ENCODE data around the gene MKNK2. TPM values are rescaled to one million over a fixed set of nuclear protein-coding genes. Genes with fewer than 3 reads are reported as not detected.
"Not testable (repeated sequence)": the region's sequence is repeated elsewhere in the genome, so short reads cannot be mapped to it uniquely, and the experiment has no call there.

Gene MKNK2
- total RNA-seq, 1 donor: 82.5 TPM

- H3K27me3 ChIP-seq (ENCODE audit: insufficient read depth, low read length): no peaks in the 10 kb centered on the region
These were observed 38.6 kb upstream of the MKNK2 start for GRCh38 chr19:2089727-2090053.

DNA sequence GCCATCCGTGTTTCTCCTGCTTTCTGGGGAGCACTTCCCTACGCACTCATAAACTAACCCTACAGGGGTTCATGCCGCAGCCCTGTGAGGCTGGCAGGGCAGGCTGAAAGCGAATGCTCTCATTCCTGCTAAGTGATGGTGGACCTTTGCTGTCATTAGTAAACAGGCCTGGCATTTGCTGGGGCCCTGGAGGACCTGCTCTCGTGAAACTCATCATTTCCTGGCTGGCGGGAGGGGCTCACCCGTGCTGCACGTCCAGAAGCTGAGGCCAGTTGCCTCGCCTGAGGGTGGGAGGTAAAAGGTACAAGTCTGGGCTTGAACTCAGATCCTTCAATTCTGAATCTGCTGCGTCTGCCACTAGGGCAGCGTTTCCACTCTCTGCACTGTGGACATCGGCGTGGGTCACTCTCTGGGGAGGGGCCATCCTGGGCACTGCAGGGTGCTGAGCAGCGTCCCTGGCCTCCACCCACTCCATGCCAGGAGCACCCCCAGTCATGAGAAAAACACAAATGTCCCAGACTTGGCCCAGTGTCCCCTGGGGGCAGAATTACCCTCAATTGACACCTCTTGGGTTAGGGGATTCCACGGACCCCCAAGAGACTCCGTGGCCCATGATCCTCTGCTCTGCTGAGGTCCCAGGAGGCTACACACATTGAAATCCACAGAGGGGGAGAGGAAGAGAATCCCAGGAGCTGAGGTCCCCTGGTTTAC, 38.1 kb upstream of the MKNK2 start:
- Histone ChIP-seq H3K4me2 (ENCODE audit: insufficient read depth, low read length) (peak overlapping the region; percentile 69), H3K4me3 (ENCODE audit: insufficient read depth, low read length) (no peak overlapping the region), H3K79me2 (ENCODE audit: insufficient read depth, low read length) (peaks cover 59% of the 10 kb centered on the region), H2AFZ (ENCODE audit: low read length) (no peak overlapping the region), H3K27me3 (ENCODE audit: insufficient read depth, low read length) (no peaks in the 10 kb centered on the region), H3K36me3 (ENCODE audit: insufficient read depth, low read length) (peaks cover 5% of the 10 kb centered on the region), H3K27ac (ENCODE audit: low read depth, low read length) (peak overlapping the region; percentile 79), H4K20me1 (ENCODE audit: insufficient read depth, low read length) (peaks cover 20% of the 10 kb centered on the region), H3K4me1 (ENCODE audit: insufficient read depth, low read length) (peaks cover 33% of the 10 kb centered on the region), H3K9me3 (ENCODE audit: low read depth, low read length) (no peaks in the 10 kb centered on the region)
- DNase-seq (ENCODE audit: insufficient read length, low spot score, missing footprints): peak; percentile 82
- TF ChIP-seq CTCF (IDR thresholded peaks at IDR 0.05; ENCODE audit: extremely low read depth, low read depth, low read length): no peak

More at GRCh38 chr19:2089727-2090053, 38.6 kb upstream of the MKNK2 start:
- peaks cover 38% of the 10 kb centered on the region for H3K4me1 ChIP-seq (ENCODE audit: insufficient read depth, low read length)
- H3K79me2 ChIP-seq (ENCODE audit: insufficient read depth, low read length): peaks cover 64% of the 10 kb centered on the region
- peak overlapping the region; percentile 79 for H3K27ac ChIP-seq (ENCODE audit: low read depth, low read length)
- H3K4me2 ChIP-seq (ENCODE audit: insufficient read depth, low read length): peak overlapping the region; percentile 69
- no peak for TF ChIP-seq CTCF (IDR thresholded peaks at IDR 0.05; ENCODE audit: extremely low read depth, low read depth, low read length)
- no peak overlapping the region for H2AFZ ChIP-seq (ENCODE audit: low read length)
- H3K9me3 ChIP-seq (ENCODE audit: low read depth, low read length): no peaks in the 10 kb centered on the region
- peaks cover 5% of the 10 kb centered on the region for H3K36me3 ChIP-seq (ENCODE audit: insufficient read depth, low read length)
- no peak for DNase-seq (ENCODE audit: insufficient read length, low spot score, missing footprints)
- H3K4me3 ChIP-seq (ENCODE audit: insufficient read depth, low read length): peak overlapping the region; percentile 43
- H4K20me1 ChIP-seq (ENCODE audit: insufficient read depth, low read length): peaks cover 20% of the 10 kb centered on the region

DNA sequence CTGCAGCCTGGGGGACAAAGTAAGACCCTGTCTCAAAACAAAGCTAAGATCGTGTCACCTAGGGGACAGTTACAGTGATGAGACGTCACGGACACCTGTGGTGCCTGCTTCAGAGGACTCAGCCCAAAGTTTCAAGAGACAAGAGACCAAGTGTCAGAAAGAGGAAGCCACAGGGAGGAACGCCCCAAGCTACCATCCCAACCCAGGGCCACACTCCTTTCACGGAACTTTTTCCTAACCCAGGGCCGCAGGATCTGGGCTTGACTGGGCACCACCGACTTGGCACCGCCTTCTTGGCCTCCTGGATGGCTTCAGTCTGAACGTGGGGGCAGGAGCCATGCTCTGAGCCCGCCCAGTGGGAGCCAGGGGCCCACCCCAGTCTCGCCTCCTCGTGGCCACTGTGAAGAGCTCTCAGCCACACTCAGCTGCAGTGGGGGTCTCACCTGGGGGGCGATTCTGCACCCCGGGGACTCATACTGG, 36.6 kb upstream of the MKNK2 start:
- Histone ChIP-seq H2AFZ (ENCODE audit: low read length) (no peak overlapping the region), H3K79me2 (ENCODE audit: insufficient read depth, low read length) (peaks cover 49% of the 10 kb centered on the region), H3K9me3 (ENCODE audit: low read depth, low read length) (no peaks in the 10 kb centered on the region), H3K4me3 (ENCODE audit: insufficient read depth, low read length) (no peak overlapping the region), H3K4me2 (ENCODE audit: insufficient read depth, low read length) (no peak overlapping the region), H3K27me3 (ENCODE audit: insufficient read depth, low read length) (no peaks in the 10 kb centered on the region), H4K20me1 (ENCODE audit: insufficient read depth, low read length) (peaks cover 20% of the 10 kb centered on the region), H3K27ac (ENCODE audit: low read depth, low read length) (no peak overlapping the region), H3K36me3 (ENCODE audit: insufficient read depth, low read length) (peaks cover under 1% of the 10 kb centered on the region), H3K4me1 (ENCODE audit: insufficient read depth, low read length) (peaks cover 32% of the 10 kb centered on the region)
- TF ChIP-seq CTCF (IDR thresholded peaks at IDR 0.05; ENCODE audit: extremely low read depth, low read depth, low read length): no peak
- peak; percentile 46 for DNase-seq (ENCODE audit: insufficient read length, low spot score, missing footprints)

GRCh38 chr19:2086695-2087620, 35.9 kb upstream of the MKNK2 start:
- H3K4me3 ChIP-seq (ENCODE audit: insufficient read depth, low read length); H3K27ac ChIP-seq (ENCODE audit: low read depth, low read length); H2AFZ ChIP-seq (ENCODE audit: low read length); H3K4me2 ChIP-seq (ENCODE audit: insufficient read depth, low read length); H3K9me3 ChIP-seq (ENCODE audit: low read depth, low read length); H3K36me3 ChIP-seq (ENCODE audit: insufficient read depth, low read length); H3K27me3 ChIP-seq (ENCODE audit: insufficient read depth, low read length): not testable (repeated sequence)
- H3K4me1 ChIP-seq (ENCODE audit: insufficient read depth, low read length): peaks cover 30% of the 10 kb centered on the region
- peaks cover 51% of the 10 kb centered on the region for H3K79me2 ChIP-seq (ENCODE audit: insufficient read depth, low read length)
- DNase-seq (ENCODE audit: insufficient read length, low spot score, missing footprints): peak; percentile 73
- peaks cover 20% of the 10 kb centered on the region for H4K20me1 ChIP-seq (ENCODE audit: insufficient read depth, low read length)

Data from osteoblast (primary cell).